Ramos (cell line): Measurements from ENCODE around the gene NYAP1.
"Not testable (repeated sequence)": the region's sequence is repeated elsewhere in the genome, so short reads cannot be mapped to it uniquely, and the experiment has no call there.

Experiments
- in situ Hi-C: fragments of 300-500 bp; cut with MboI; formaldehyde crosslinking; loops from one replicate; pipeline ENCODE4 v1.14.3; 2022; ENCODE audit warnings: low sequenced_read_pairs; ENCODE audit not compliant: unreplicated experiment

NYAP1 gene

DNA sequence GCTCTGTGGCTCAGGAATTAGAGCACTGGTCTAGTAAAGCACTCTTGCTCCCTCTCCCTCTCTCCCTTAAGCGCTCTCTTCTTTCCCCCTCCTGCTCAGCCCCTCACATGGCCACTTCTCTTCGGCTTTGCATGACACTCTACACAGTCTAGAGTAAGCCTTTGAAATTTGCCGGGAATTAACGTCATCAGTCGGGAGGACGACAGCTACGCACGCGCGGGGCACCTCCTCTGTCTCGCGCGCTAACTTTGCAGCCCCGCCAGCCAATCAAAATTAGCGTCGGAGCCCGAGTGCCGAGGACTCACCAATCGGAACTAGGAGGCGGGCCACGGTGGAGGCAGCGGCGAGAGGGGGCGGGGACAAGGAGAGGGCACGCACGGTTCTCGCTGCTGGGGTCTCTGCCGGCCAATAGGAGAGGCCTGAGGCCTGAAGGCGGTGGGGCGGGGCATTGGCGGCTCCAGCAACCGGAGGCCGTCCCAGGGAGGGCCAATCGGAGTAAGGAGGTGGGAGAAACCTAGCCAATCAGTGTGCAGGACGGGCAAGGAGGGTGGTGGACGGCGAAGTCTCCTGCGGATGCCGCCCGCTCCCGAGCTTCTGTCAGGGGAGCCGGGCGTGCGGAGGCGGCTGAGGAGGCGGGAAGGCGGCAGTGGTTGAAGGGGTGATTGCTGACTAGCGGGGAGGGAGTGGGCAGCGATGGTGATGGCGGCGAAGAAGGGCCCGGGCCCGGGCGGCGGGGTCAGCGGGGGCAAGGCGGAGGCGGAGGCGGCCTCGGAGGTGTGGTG lies 55.1 kb downstream of the NYAP1 start, which contains the start of gene AGFG2:
Gene AGFG2 (plus strand): TSS at position 550 of the 782 bp plus-strand sequence. CDS start 144 bp downstream, at position 694.
- in situ Hi-C loops, result no loop called here

- in situ Hi-C loops, result no loop called here
These were observed 55.8 kb downstream of the NYAP1 start for GRCh38 chr7:100539436-100540006.

DNA sequence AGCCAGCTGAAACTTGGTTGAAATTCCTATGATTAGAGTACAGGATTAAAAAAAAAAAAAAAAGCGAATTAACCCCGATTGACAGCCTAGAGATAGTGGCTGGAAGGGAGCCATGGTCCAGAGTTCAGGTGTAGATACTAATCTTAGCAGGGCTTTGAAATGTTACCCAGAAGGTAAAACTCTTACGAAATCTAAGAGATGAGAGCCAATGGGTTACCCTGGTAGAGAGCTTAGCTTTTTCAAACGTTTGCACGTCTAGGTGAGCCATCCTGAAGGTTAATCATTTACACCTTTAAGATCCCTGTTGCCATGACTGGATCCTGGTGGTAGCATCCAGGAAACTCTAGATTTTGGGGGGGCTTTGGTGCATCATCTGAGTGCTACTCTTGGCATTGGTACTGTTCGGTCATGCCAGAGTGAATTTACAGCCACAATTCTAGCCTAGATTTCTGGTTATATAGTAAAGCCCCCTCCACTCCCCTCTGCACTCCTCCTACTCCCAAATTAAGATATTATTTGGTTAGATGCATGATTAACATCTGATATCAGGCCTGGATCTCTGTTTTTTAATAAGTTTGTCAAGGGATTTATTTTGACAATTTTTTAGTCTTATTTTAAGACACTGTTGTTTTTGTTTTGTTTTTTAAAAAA lies 56.5 kb downstream of the NYAP1 start:
- in situ Hi-C loops, result no loop called here

- in situ Hi-C loops, result not testable (repeated sequence)
These were observed 57.6 kb downstream of the NYAP1 start for GRCh38 chr7:100541309-100541708.

DNA sequence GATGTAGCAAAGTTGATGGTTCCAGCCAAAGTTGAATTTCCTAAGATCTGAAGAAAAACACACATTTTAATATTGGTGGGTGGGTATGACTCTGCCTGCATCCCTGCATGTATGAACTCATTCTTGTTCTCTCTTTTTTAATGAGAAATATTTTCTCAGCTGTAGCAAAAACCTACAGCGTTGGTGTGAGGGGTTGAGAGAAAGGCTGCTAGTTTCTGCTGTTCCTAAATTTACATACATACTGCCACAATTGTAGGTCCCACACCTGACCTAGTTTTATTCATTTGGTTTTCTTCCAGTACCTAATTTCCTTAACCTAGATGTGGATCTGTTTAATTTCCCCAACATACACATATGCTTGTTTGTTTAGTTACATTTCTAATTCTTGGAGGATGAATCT lies 59.9 kb downstream of the NYAP1 start:
- in situ Hi-C loops, result no loop called here

DNA sequence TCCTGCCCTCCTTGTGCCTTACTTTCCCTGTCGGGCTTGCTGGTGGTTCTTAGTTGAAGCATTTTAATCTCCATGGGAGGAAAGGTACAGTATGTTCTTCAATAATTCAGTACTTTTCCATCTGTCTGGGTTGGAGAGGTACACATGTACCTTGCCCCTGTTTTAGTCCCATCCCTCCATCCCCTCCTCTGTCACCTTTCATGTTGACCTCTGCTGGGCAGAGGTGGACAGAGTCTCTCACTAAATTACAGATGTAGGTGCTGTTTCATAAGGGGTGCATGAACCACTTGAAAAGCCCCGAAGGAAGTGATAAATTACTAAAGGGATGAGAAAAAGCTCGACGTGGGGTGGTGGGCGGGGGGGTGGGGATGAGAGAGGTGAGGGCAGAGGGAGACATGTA lies 60.7 kb downstream of the NYAP1 start:
- in situ Hi-C loops, result no loop called here
